ENCODE measurements around the gene LCE3E. TPM values are rescaled to one million over a fixed set of nuclear protein-coding genes. Genes with fewer than 3 reads are reported as not detected.
"Not testable (repeated sequence)": the region's sequence is repeated elsewhere in the genome, so short reads cannot be mapped to it uniquely, and the experiment has no call there.

The LCE3E gene, protein sequence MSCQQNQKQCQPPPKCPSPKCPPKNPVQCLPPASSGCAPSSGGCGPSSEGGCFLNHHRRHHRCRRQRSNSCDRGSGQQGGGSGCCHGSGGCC
- polyA plus RNA-seq (ENCODE audit: insufficient read length), result not detected
- long read RNA-seq, donor 1, result 0 reads
- long read RNA-seq, donor 2, result 0 reads
- long read RNA-seq, donor 3, result 0 reads
- long read RNA-seq, donor 4, result 0 reads
- long read RNA-seq, donor 5, result 0 reads
- long read RNA-seq, donor 6, result 0 reads
- long read RNA-seq, donor 7, result 0 reads
- long read RNA-seq, donor 8, result 0 reads

GRCh38 chr1:152566681-152567080, at the start of gene LCE3E:
Gene LCE3E, minus strand, starts transcription at chr1:152566780. Its CDS starts 572 bp downstream, at chr1:152566208.
- no peak for DNase-seq

DNA sequence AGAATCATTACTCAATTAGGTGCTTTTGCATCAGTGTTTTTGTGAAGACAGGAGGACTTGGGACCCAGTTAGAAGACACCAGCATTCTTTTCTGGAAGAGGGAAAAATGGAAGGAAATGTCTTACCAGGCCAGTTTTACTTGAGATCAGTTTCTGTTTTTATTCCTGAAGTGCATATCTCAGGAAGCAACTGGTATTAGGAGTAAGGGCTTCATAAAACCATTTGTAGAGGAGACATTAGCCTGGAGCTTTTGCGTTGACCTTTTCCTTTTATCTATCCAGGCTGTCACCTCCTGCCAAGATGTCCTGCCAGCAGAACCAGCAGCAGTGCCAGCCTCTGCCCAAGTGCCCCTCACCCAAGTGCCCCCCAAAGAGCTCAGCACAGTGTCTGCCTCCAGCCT, 46.9 kb upstream of the LCE3E start, which contains the start of gene LCE3B:
LCE3B (plus strand) TSS at position 301 of the 400 bp plus-strand sequence; CDS start at position 301, 0 bp downstream.
- DNase-seq, result no peak

DNA sequence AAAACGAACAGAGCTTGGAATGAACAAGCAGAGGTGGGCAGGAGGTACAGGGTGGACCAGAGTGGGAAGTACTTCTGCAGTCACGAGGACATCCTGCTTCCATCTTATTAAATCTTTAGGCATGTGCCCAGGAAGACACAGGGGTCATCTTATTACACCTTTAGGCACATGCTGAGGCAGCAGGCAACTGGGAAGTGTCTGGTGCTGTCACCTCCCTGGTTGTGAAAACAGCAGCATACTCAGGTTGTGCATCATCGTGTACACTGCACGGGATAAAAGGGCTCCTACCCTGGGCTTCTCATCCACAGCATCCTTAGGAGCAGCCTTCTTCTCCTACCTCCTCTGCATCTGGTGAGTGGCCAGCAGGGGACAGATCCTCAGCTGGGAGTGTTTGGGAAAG, 33.4 kb upstream of the LCE3E start, which contains the start of gene LCE3C:
LCE3C (plus strand) TSS at position 301 of the 400 bp plus-strand sequence. CDS start 498 bp downstream, outside the sequence.
- DNase-seq, result no peak

DNA sequence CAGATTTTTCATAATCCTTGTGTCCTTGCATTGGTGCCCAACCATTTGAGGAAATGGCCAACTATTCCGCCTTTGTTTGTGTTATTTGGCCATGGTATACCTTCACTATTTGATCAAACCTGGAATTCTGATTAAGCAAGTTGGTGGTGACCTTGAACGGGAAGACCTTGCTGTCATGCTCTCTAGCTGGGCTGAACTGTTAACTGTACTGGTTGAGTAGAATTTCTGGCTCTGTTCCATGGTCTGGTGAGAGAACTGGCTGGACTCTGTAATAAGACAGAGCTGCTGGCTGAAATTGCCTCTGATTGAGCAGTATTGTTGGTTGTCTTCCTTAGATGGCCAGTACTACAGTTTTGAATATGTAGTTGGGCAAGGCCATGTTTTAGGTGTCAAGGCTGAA, 30.4 kb upstream of the LCE3E start:
- DNase-seq, result no peak

DNA sequence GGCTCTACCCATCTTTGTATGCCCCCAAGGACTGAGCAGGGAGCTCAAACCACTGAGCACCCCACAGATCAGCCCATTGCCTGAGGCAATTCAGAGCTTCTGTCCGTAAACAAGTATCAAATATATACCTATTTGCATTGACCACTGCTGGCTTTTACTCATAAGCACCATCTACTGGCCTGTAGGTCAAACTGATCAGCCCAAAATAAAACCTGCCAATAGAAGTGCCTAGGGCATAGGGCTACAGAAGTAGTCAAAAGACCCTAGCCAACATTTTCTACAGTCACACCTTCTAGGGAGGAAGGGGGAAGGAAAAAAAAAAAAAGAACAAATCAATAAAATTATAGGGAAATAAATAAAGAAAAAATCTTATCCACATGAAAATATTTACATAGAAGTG, 19.0 kb upstream of the LCE3E start:
- no peak for DNase-seq

GRCh38 chr1:152582647-152583046, 16.1 kb upstream of the LCE3E start:
- DNase-seq, result no peak

GRCh38 chr1:152580433-152580832, 13.9 kb upstream of the LCE3E start, which contains the start of gene LCE3D:
Gene LCE3D, minus strand, starts transcription at chr1:152580516. Its CDS starts 580 bp downstream, at chr1:152579936.
- no peak for DNase-seq

- not testable (repeated sequence) for DNase-seq
Observed at GRCh38 chr1:152579526-152579925, 12.9 kb upstream of the LCE3E start.

GRCh38 chr1:152577168-152577567, 10.6 kb upstream of the LCE3E start:
- no peak for DNase-seq

- DNase-seq, result no peak
Observed at GRCh38 chr1:152565535-152566215, 905 bp downstream of the LCE3E start.

GRCh38 chr1:152565115-152565514, 1.5 kb downstream of the LCE3E start:
- no peak for DNase-seq

DNA sequence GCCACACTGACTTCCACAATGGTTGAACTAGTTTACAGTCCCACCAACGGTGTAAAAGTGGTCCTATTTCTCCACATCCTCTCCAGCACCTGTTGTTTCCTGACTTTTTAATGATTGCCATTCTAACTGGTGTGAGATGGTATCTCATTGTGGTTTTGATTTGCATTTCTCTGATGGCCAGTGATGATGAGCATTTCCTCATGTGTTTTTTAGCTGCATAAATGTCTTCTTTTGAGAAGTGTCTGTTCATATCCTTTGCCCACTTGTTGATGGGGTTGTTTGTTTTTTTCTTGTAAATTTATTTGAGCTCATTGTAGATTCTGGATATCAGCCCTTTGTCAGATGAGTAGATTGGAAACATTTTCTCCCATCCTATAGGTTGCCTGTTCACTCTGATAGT, 18.2 kb downstream of the LCE3E start:
- not testable (repeated sequence) for DNase-seq

DNA sequence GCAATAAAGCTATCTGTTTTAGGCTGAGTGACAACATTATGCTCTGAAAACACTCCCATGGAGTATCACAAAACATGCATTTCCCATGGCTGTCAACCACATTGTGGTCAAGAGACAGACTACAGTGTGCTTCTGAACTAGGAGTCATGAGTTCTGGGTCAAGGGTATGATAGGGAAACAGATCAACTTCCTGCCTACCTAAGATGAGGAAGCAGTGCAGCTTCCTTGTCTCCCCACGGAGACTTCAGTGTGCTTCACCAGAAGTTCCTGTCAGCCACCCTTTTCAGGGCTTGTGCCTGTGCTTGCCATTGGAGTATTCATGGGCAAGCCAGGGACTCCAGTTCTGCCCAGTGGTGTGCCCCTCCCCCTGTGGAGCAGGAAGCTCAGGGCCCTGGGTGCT, 19.9 kb downstream of the LCE3E start:
- DNase-seq, result no peak

- no peak for DNase-seq
Observed at GRCh38 chr1:152543820-152544219, 22.8 kb downstream of the LCE3E start.

DNA sequence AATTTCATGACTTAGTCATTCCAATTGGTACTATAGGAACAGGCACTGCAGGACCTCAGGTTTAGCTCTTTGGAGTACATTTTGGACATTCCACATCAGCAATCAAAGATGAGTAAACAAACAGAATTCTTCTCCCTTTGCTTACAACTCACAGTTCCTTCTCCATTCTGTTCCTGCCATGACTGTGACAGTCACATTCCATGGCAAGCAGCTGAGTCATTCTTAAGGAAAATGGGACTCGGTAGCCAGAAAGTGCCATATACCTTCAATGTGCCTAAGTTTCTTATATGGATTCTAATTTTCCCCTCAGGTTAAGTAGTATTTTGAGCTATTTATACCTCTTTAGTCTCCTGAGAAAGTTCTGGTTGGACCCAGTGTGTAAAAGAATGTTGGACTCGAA, 26.7 kb downstream of the LCE3E start:
- no peak for DNase-seq

DNA sequence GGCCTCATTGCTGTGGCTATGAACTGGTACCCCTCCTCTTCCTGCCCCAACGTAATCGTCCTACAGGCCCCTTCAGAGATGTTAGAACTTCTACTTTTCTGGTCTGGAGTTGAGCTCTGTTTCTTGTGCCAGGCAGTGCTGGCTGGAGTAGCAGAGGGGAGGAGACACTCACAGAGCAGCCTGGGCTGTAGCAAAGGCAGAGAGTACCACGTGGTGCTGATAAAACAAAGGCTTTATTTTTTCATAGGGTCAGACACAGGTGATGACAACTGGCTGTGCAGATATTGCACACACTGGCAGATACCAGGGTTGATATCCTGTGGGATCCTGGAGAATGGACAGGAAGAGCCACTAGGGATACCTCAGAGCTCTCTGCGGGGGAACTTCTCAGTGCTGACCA, 29.1 kb downstream of the LCE3E start:
- no peak for DNase-seq

DNA sequence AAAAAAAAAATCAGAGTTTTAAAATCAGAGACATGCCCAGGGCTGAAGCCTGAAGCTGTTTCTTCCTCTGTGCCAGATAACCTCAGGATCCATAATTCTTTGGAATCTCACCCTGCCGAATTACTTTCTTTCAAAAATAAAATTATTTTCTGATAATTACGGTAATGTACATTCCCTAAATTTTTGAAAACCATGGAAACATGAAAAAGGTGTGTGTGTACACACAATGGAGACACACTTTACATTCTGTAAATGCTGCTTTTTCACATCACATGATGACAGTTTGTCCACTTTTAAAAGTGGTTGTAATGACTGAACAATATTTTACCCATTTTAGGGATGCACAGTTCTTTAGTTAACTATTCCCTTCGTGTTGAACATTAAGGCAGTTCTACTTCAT, 30.8 kb downstream of the LCE3E start:
- DNase-seq, result no peak

DNA sequence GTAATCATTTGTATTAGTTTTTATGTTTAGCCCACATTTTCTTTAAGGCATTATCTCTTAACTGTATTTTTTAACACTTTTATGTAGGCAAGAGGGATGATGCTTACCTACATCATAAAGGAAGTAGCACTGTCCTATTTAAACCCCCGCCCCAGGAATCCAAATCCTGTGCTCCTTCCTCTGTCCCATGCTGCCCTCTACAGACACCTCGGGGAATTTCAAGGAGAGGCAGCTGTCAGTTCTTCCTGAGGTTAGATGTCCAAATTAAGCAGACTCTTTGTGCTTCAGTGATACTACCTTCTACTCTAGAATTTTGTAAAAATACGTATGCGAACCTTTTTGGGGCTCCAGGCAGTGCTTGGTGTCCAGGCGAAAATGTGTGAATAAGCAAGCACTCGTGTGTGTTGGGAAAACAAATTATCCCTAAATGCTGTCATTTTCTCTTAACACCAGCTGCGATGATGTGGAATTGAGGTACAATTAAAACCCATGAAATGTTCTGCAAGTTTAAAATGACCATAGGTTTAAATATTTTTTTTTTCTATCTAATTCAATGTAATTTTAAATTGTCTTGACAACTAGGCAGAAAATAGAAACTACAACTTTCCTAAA, 33.1 kb downstream of the LCE3E start:
- DNase-seq, result peak; percentile 20

- DNase-seq, result no peak
Observed at GRCh38 chr1:152525080-152525641, 41.4 kb downstream of the LCE3E start.

DNA sequence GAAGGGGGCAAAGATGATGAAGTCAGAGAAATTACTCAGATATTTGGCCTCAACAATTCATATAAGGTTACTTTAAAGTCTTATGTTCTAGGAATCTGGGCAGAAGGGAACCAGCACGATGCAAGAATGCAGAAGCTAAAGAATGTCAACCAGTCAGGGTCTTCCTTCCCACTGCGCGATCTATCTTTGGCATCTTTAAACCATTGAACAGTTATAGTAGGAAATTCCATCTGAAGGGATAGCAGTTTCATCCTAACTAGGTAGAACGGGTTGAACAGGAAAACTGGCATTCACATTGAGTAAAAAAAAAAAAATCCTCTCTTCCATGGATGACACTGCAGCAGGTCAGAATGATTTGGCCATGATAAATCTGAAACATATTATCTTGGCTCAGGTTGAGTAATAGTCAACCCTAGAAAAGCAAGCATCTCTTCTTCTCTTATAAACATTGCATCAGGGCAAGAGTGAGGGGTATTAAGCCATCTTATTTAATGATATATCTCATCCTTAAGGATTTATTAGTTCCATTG, 46.0 kb downstream of the LCE3E start:
- DNase-seq, result no peak

DNA sequence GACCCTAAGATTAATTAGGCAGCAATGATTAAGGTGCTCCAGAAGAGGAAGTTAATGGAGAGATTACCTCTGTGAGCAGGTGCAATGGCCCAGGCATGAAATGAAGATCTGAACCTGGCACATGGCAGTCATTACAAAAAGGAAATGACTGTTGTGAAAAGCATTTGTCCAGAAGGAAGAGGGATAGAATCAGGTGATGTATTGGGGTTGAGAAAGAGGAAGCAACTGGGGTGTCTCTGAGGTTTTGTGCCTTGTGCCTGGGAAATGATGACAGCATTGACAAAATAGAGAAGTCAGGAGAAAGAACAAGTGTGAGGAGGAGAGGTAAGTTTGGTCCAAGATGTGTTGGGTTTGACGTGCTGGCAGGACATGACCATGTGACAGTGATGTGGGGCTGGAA, 46.7 kb downstream of the LCE3E start:
- DNase-seq, result no peak

DNA sequence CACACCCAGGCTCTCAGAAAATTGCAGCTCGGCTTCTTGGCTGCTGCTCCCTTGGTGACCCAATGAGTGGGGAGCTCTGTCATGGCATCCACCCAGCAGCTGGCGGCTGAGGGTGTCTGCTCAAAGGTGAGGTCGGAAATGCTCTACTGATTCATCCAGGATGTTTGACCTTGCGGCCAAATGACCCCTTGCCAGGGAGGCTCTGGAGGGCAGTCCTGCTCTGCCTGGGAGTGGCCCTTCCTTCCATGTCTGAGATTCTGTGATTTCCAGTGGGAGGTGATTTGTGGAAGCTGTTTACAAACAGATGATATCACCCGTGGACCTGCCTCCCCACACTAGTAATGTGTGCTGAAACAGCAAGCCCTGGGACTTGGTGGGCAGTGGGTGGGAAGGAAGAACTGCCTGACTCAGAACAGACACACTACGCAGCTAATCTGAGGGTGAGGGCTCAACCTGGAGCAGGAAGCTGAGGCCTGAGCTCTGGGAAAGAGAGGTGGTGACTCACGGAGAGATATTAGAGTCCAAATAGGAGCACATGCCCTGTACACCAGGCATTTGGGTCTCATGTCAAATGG, 49.3 kb downstream of the LCE3E start:
- DNase-seq, result no peak

Data from left kidney (tissue), 8 donors.